Islet precursor cell (in vitro differentiated cells): ENCODE results near the gene KBTBD12.

Experiments
- DNase-seq: peaks from one replicate; pipeline ENCODE4 v3.0.0-alpha.2; 2018

KBTBD12 gene

GRCh38 chr3:127988770-127989557, 73.9 kb downstream of the KBTBD12 start:
- no peak for DNase-seq

GRCh38 chr3:127990051-127990450, 75.0 kb downstream of the KBTBD12 start:
- no peak for DNase-seq

GRCh38 chr3:127990461-127990860, 75.4 kb downstream of the KBTBD12 start:
- DNase-seq: no peak

DNA sequence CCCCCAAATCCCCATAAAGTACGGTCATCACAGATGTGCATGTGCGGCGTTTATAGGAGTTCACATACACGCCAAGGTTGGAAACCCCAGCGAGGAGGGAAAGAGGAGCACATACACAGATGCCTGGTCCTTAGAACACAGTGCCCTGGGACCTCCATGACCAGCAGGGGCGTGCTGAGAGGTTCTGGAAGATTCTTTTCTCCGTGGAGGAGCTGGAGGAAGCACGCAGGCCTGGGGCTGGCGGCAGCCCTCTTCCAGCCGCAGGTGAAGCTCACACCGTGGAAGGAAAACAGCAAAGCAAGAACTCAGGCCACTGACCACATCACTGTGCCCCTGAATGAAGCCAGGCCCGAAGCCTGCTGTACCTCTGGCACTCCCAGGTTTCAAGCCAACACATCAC, 76.2 kb downstream of the KBTBD12 start:
- DNase-seq: no peak

GRCh38 chr3:127991681-127992080, 76.6 kb downstream of the KBTBD12 start:
- DNase-seq: no peak

DNA sequence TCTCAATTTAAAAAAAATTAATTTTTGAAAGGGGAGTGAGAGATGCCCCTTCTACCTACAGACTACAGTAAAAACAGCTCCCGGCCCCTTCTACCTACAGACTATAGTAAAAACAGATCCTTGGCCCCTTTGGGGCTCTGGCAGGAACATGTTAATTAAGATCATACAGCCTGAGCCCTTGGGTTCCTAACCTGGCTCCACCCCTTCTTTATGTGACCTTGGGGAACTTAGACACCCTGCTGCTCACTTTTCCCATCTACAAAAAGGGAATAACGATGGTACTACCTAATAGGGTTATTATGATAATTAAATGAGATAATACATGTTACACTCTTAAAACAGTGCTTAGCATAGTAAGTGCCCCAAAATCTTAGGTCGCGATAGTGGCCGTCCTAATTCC, 77.1 kb downstream of the KBTBD12 start:
- no peak for DNase-seq

GRCh38 chr3:127994011-127994410, 79.0 kb downstream of the KBTBD12 start:
- no peak for DNase-seq

GRCh38 chr3:127997016-127997415, 82.0 kb downstream of the KBTBD12 start:
- DNase-seq: no peak

DNA sequence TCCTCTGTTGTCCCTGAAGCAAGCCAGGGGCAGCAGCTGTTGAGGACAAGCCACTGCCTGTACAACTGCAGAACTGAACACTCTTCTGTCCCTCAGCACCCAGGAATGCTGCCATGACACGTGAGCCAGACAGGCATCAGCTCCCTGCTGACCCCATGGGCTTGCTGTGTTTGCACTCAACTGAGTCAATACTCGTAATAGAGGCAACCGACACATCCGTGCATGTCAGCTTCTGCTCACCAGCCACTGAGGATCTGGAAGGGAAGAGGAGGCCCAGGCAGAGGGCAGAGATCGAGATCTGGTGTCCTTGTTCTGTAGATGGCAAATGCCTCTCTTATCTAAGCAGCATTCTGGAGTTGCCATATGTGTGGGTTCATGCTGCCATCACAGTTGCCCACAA, 82.9 kb downstream of the KBTBD12 start:
- DNase-seq: no peak

DNA sequence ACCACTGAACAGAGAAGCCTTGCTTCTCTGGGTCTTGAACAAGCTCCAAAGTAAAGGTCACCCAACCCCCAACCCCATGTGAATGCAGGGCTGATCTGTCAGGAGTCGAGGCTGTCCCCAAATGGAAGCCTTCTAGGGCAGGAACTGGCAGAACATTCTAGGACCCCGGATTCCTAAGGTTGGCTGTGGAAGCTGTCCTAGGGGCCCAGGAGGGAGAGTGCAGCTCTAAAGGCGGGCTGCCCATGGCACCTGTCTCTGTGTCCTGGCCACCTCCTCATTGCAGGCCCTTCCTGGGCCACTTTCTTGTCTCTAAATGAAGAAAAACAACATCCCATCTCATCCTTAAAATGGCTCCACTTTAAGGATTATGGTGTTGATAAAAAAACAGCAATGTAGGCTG, 83.6 kb downstream of the KBTBD12 start:
- no peak for DNase-seq

DNA sequence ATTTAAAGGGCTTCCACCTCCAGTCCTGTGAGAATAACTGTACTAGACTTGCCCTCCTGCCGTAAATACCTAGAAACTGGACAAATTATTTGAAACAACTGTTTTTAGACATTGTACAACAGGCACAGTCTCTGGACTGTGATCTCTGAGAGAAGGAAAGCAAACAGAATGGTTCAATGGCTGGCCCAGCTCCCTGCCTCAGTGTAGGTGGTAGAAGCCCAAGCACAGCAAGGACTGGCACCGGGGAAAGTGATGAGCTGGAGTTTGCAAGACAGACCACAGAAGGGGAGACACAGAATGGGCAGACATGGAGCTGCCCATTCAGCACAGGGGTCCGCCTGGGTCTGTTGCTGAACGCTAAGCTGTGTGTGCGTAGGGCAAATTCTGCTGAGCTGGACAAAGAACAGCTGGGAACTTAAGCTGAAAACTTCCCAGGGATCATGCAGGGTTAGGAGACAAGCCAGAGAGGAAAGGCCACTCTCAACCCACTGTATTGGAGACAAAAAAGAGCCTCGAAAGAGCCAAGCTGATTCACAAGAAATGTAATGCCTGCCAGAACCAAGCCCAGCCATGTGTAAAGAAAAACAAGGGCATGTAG, 84.6 kb downstream of the KBTBD12 start:
- DNase-seq: no peak

- DNase-seq: no peak
These were observed 86.5 kb downstream of the KBTBD12 start for GRCh38 chr3:128001576-128001975.

GRCh38 chr3:128004661-128005060, 89.6 kb downstream of the KBTBD12 start:
- no peak for DNase-seq

DNA sequence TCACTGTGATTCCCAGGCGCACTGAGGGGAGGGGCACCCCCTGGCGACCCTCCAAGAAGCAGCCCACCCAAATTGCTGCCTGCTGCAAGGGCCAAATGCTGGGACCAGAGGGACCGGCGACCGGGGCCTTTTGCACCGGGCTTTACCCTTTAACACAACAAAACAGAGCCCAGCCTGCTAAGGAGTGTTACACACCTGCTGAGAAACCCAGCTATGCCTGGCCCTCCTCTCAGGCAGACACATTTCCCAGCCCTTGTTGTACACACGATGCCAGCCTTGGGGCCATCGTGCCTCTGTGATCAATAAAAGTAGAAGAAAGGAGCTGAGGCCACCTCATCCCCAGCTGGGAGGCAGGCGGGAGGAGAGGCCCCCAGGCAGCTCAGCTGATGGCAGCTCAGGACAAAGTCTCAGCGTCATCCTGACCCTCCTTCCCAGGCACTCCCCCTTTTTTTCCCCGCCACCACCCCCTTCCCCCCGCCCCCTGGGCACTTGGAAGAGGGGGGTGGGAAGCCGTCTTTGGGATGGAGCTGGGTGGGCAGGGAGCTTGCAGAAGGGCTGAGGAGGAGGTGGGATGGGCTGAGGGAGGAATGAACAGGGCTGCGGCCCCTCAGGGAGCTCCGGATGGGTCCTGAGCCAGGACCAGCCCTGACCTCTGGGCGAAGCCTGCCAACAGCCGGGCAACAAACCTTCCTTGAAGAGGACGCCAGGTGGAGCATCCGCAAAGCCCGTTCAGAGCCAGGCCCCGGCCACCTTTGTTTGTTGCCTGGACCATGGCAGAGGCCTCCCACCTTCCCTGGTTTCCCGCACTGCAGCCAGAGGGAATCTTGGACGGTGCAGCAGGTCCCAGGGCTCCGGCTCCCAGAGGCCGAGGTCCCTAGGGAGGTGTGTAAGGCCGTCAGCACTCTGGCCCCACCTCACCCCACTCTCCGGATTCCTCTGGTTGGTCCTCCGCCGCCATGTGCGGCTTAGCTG, 91.3 kb downstream of the KBTBD12 start:
- no peak for DNase-seq

GRCh38 chr3:128007033-128007424, 92.0 kb downstream of the KBTBD12 start:
- DNase-seq: no peak

DNA sequence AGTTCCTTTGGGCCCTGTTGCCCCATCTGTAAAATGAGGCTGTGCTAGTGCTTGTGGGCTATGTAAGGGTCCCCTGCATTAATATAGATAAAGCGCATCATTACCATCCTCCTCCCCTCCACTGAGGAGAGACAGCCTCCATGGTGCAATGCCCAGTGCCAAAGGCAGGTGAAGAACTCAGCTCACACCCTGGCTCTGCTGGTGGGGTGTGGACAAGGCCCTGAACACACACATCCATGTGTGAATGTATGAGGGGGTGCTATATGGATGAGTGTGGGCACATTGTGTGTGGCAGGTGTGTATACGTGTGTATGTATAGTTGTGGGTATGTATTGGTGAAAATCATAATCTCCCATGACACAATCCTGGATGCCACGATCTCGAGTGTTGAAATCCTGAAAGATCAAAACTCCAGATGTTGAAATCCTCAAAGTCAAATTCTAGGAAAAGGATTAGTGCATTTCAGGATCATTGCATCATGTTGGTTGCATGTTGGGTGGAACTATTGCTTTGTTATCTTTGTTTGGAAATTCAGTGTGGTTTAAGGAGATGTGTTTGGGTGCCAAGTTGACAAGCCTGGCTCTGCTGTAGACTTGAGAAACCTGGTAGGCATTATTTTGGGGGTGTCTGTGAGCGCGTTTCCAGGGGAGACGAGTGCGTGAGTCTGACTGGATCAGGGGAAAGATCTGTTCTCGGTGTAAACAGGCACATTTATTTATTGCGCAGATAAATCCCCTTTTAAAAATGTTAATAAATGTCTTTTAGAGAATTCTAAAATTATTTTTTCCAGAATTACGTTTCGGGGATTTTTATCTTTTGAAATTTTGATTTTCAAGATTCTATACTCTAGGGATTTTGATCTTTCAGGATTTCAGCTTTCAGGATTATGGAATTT, 95.2 kb downstream of the KBTBD12 start:
- DNase-seq: no peak

GRCh38 chr3:128011140-128011539, 96.1 kb downstream of the KBTBD12 start:
- DNase-seq: peak; percentile 94

GRCh38 chr3:128012050-128012449, 97.0 kb downstream of the KBTBD12 start:
- DNase-seq: no peak

DNA sequence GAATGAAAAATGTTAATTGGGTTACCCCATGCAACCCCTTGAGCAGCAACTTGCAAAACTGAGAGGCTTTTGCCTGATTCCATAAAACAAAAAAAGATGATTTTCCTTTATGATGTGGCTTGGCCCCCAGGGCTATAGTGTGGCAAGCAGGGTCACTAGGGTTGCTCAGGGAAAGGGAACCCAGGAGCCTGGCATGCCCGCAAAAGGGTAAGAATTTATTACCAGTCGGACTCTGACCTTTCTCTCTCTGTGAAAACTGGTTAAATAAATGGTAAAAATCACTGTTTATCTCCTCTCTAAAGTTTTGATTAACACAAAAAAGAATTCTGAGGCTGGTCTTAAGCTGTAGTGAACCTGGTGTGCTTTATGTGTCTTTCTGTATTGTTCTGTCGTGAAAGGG, 99.5 kb downstream of the KBTBD12 start:
- DNase-seq: no peak

GRCh38 chr3:128016502-128016901, 101.5 kb downstream of the KBTBD12 start:
- no peak for DNase-seq

DNA sequence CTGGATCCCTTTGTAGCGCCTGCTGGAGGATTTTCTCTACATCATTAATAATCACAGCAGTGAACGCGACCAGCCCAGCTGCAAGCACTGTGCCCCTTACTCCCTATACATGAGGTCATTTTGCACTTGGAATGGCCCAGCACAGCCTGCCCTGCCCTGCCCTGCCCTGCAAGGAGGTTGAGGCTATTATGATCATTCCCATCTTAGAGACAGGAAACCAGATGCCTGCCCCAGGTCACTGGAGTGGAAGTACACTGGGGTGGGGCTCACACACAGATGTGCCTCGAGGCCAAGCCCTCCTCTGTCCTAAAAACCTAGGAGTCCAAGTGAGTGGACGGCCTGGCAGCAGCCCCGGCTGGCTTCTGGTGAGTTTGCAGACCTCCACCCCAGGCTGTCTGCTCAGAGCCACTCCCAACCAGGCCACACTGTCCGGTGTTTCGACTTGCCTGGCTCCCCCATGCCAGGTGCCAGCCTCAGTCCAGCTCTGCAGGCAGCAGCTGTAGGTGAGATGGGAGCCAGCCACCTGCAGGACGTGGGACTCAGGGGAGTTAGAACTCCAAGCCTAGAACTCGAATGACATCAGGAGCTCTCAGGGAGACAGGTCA, 106.8 kb downstream of the KBTBD12 start:
- no peak for DNase-seq

- DNase-seq: no peak
These were observed 118.1 kb downstream of the KBTBD12 start for GRCh38 chr3:128033102-128033501.
